BLaER1 treated with 17β-estradiol and CSF1 and Interleukin-3, amounts not matched to agents 10 nM and 100 nM (cell line): Measurements from ENCODE around the gene SPEG.
A peak's percentile ranks its signal among the peaks of the same experiment; 100 is the strongest.

Experiments
- H3K27ac ChIP-seq, 11 experiments: shearing (Covaris generic); formaldehyde crosslinking; 2 replicates each; pipeline ENCODE4 v1.8.1; 2022
- H3K27me3 ChIP-seq, 11 experiments: shearing (Covaris generic); formaldehyde crosslinking; 2 replicates each; pipeline ENCODE4 v1.8.1; 2022
- H3K36me3 ChIP-seq, 11 experiments: shearing (Covaris generic); formaldehyde crosslinking; 2 replicates each; pipeline ENCODE4 v1.8.1; 2022
- H3K4me1 ChIP-seq, 10 experiments: shearing (Covaris generic); formaldehyde crosslinking; 2 replicates each; pipeline ENCODE4 v1.8.1; 2022
- H3K4me2 ChIP-seq, 11 experiments: shearing (Covaris generic); formaldehyde crosslinking; 2 replicates each; pipeline ENCODE4 v1.8.1; 2022
- H3K4me3 ChIP-seq, 10 experiments: shearing (Covaris generic); formaldehyde crosslinking; 2 replicates each; pipeline ENCODE4 v1.8.1; 2022
- H3K9ac ChIP-seq, 11 experiments: shearing (Covaris generic); formaldehyde crosslinking; 2 replicates each; pipeline ENCODE4 v1.8.1; 2022
- H3K9me3 ChIP-seq, 11 experiments: shearing (Covaris generic); formaldehyde crosslinking; replicated peaks in 1 of 11; 2 replicates each; pipeline ENCODE4 v1.8.1; 2022
- H4K20me1 ChIP-seq, 11 experiments: shearing (Covaris generic); formaldehyde crosslinking; 2 replicates each; pipeline ENCODE4 v1.8.1; 2022
- Cebpa-rat ChIP-seq, 11 experiments: shearing (Covaris generic); IDR thresholded peaks; 2 replicates each; pipeline ENCODE4 v1.8.1; 2022

Gene SPEG

DNA sequence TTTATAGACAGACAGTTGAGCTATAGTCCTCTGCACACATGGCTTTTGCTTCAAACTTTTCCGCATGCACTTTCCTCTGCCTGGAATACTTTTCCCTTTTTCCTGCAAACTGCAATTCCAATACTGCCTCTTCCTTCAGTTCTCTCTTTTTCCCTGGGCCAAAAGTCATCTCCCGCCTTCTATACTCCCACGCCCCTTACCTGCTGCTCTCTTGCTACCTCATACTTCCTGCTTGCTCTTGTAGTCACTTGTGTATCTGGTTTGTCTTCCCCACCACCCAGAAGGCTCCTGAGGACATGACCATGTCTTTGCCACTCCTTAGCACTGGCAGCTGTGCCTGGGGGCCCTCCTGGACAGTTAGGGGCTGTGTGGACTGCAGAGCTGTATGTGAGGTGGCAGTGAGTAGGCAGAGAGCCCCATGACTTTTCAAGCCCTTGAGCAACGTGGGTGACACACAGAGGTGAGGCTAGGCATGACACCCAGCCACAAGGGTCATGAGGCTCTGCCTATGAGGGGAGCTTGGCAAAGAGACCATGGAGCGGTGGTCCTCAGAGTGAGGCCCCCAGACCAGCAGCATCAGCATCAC lies 23.2 kb downstream of the SPEG start:
- H3K27me3 ChIP-seq: peaks cover 0 to 9% (median 3%) of the 10 kb centered on the region in 11 experiments; a peak in 11 of 22 replicates
- H3K9ac ChIP-seq: no peak overlapping the region
- no peaks in the 10 kb centered on the region for H3K36me3 ChIP-seq
- H3K9me3 ChIP-seq: no peaks in the 10 kb centered on the region
- TF ChIP-seq Cebpa-rat (IDR thresholded peaks at IDR 0.05): no peak
- H3K4me2 ChIP-seq: peak overlapping the region in 3 of 11 experiments; percentile 1 to 10 (median 10); a peak in 3 of 22 replicates
- H3K4me1 ChIP-seq: peaks cover 25 to 81% (median 61%) of the 10 kb centered on the region in 10 experiments
- H4K20me1 ChIP-seq: no peaks in the 10 kb centered on the region
- H3K4me3 ChIP-seq: no peak overlapping the region
- H3K27ac ChIP-seq: no peak overlapping the region

DNA sequence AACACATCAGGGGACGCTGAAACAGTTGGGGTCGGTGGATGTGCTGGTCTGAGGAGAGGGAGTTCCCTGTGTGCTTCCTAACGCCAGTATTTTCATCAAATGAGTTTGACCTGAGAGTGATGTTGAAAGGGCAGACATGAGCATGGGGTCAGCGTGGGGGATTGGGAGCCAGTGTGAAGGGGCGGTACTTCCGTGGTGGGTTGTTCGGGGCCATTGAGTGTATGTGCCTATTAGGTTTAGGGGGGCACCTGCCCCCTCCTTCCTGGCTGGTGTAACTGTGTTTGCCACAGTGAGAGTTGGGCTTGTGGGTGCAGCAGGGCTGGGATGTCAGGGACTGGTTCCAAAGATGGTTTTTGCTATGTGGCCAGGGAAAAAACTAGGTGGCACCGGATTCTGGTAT lies 24.4 kb downstream of the SPEG start:
- peaks cover 25 to 76% (median 52%) of the 10 kb centered on the region in 10 experiments for H3K4me1 ChIP-seq
- no peak for TF ChIP-seq Cebpa-rat (IDR thresholded peaks at IDR 0.05)
- no peaks in the 10 kb centered on the region for H3K36me3 ChIP-seq
- no peak overlapping the region for H3K9ac ChIP-seq
- H3K27ac ChIP-seq: no peak overlapping the region
- H3K27me3 ChIP-seq: no peaks in the 10 kb centered on the region
- H3K4me3 ChIP-seq: no peak overlapping the region
- peak overlapping the region in 4 of 11 experiments; percentile 90 to 96 (median 92); a peak in 8 of 22 replicates for H3K4me2 ChIP-seq
- H4K20me1 ChIP-seq: no peaks in the 10 kb centered on the region
- no peaks in the 10 kb centered on the region for H3K9me3 ChIP-seq

GRCh38 chr2:219459460-219460311 lies 25.0 kb downstream of the SPEG start:
- Histone ChIP-seq H3K4me2 (peak overlapping the region; percentile 68 to 96 (median 84)), H3K27ac (peak overlapping the region in 4 of 11 experiments; percentile 49 to 59 (median 54); a peak in 5 of 22 replicates), H3K36me3 (no peaks in the 10 kb centered on the region), H4K20me1 (no peaks in the 10 kb centered on the region), H3K27me3 (no peaks in the 10 kb centered on the region), H3K9me3 (no peaks in the 10 kb centered on the region), H3K4me3 (no peak overlapping the region; a peak in 1 of 20 replicates), H3K9ac (peak overlapping the region in 4 of 11 experiments; percentile 2 to 70 (median 63); a peak in 5 of 22 replicates), H3K4me1 (peaks cover 25 to 80% (median 54%) of the 10 kb centered on the region in 10 experiments)
- no peak for TF ChIP-seq Cebpa-rat (IDR thresholded peaks at IDR 0.05)

GRCh38 chr2:219460424-219460926 lies 25.8 kb downstream of the SPEG start:
- peak overlapping the region in 7 of 11 experiments; percentile 39 to 59 (median 56); a peak in 13 of 22 replicates for H3K27ac ChIP-seq
- no peak for TF ChIP-seq Cebpa-rat (IDR thresholded peaks at IDR 0.05)
- no peaks in the 10 kb centered on the region for H3K9me3 ChIP-seq
- peak overlapping the region; percentile 68 to 96 (median 84) for H3K4me2 ChIP-seq
- H3K4me3 ChIP-seq: peak overlapping the region in 2 of 10 experiments; percentile 35 to 48; a peak in 3 of 20 replicates
- H3K36me3 ChIP-seq: no peaks in the 10 kb centered on the region; a peak in 1 of 22 replicates
- H3K9ac ChIP-seq: peak overlapping the region in 9 of 11 experiments; percentile 2 to 70 (median 50); a peak in 13 of 22 replicates
- no peaks in the 10 kb centered on the region for H3K27me3 ChIP-seq
- no peaks in the 10 kb centered on the region for H4K20me1 ChIP-seq
- H3K4me1 ChIP-seq: peaks cover 22 to 81% (median 54%) of the 10 kb centered on the region in 10 experiments

GRCh38 chr2:219461047-219461514 lies 26.4 kb downstream of the SPEG start:
- peaks cover 17 to 78% (median 48%) of the 10 kb centered on the region in 10 experiments for H3K4me1 ChIP-seq
- TF ChIP-seq Cebpa-rat (IDR thresholded peaks at IDR 0.05): no peak
- H3K27ac ChIP-seq: peak overlapping the region in 8 of 11 experiments; percentile 39 to 59 (median 54); a peak in 14 of 22 replicates
- H3K4me2 ChIP-seq: peak overlapping the region; percentile 68 to 96 (median 84)
- H4K20me1 ChIP-seq: no peaks in the 10 kb centered on the region
- peak overlapping the region in 8 of 11 experiments; percentile 2 to 70 (median 52); a peak in 11 of 22 replicates for H3K9ac ChIP-seq
- peak overlapping the region in 2 of 10 experiments; percentile 35 to 48; a peak in 5 of 20 replicates for H3K4me3 ChIP-seq
- no peaks in the 10 kb centered on the region for H3K9me3 ChIP-seq
- H3K27me3 ChIP-seq: no peaks in the 10 kb centered on the region
- no peaks in the 10 kb centered on the region; a peak in 1 of 22 replicates for H3K36me3 ChIP-seq

DNA sequence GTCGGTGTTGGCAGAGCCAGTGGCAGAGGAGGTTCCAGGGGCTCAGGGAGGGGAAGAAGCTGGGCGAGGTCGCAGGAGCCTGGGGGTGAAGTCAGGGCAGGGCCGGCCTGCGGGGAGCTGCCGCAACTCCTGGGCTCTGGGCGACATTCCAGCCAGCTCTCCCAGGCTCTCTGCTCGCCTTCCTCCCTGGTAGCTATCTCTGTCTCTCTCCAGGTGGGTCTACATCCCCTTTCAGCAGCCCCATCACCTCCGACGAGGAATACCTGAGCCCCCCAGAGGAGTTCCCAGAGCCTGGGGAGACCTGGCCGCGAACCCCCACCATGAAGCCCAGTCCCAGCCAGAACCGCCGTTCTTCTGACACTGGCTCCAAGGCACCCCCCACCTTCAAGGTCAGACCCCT lies 27.0 kb downstream of the SPEG start:
- peak overlapping the region in 10 of 11 experiments; percentile 72 to 96 (median 84); a peak in 18 of 22 replicates for H3K4me2 ChIP-seq
- H3K9me3 ChIP-seq: no peaks in the 10 kb centered on the region
- no peaks in the 10 kb centered on the region for H3K27me3 ChIP-seq
- peak overlapping the region in 2 of 10 experiments; percentile 35 to 48; a peak in 3 of 20 replicates for H3K4me3 ChIP-seq
- peak overlapping the region in 5 of 11 experiments; percentile 33 to 69 (median 54); a peak in 6 of 22 replicates for H3K9ac ChIP-seq
- H4K20me1 ChIP-seq: no peaks in the 10 kb centered on the region
- no peak for TF ChIP-seq Cebpa-rat (IDR thresholded peaks at IDR 0.05)
- no peaks in the 10 kb centered on the region; a peak in 1 of 22 replicates for H3K36me3 ChIP-seq
- H3K4me1 ChIP-seq: peaks cover 17 to 76% (median 45%) of the 10 kb centered on the region in 10 experiments
- peak overlapping the region in 7 of 11 experiments; percentile 12 to 59 (median 49); a peak in 10 of 22 replicates for H3K27ac ChIP-seq

DNA sequence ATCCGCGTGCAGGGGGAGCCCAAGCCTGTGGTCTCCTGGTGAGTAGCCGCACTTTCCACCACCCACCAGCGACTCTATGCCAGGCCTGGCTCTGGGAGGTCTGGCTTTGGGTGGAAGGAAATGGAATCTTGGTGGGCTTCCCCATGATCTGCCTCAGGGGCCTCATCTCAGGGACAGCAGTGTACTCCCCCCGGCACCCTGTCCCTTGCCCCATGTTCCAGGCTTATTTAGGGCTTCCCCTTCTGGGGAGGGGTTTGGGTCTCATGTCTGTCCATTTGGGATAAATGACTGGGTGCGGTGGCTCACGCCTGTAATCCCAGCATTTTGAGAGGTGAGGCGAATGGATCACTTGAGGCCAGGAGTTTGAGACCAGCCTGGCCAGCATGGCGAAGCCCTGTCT lies 27.7 kb downstream of the SPEG start:
- H3K4me1 ChIP-seq: peaks cover 17 to 73% (median 45%) of the 10 kb centered on the region in 10 experiments
- no peak overlapping the region for H3K9ac ChIP-seq
- no peaks in the 10 kb centered on the region for H3K9me3 ChIP-seq
- no peak overlapping the region for H3K4me3 ChIP-seq
- peak overlapping the region in 2 of 11 experiments; percentile 56 to 59; a peak in 1 of 22 replicates for H3K27ac ChIP-seq
- H3K36me3 ChIP-seq: no peaks in the 10 kb centered on the region; a peak in 1 of 22 replicates
- H3K27me3 ChIP-seq: no peaks in the 10 kb centered on the region
- H4K20me1 ChIP-seq: no peaks in the 10 kb centered on the region
- peak overlapping the region in 6 of 11 experiments; percentile 84 to 96 (median 91); a peak in 8 of 22 replicates for H3K4me2 ChIP-seq
- no peak for TF ChIP-seq Cebpa-rat (IDR thresholded peaks at IDR 0.05)

DNA sequence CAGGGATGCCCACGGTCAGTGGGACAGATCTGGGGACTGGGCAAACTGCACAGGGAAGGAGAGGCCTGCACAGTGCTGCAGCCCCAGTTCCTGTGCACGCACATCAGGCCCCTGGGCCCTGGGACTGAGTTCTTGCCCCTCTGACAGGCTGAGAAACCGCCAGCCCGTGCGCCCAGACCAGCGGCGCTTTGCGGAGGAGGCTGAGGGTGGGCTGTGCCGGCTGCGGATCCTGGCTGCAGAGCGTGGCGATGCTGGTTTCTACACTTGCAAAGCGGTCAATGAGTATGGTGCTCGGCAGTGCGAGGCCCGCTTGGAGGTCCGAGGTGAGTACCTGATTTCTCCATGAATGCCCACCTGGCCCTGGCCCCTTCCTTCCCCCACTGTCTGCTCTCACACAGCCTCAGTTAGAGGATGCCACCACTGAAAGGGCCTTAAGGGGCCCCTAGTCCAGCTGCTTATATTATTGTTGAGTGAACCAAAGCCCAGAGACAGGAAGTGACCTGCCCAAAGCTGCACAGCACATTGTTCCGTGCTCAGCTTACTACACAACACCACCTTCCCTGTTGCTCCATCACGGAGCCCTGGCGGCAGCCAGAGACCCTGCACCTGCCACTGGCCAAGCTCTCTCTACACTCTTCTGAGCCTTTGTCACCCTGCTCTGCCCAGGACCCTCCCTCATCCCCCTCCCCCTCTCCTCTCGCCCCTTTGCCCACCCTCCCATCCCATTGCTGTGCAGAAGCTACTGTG lies 29.8 kb downstream of the SPEG start:
- no peak overlapping the region for H3K4me3 ChIP-seq
- no peak overlapping the region for H3K9ac ChIP-seq
- TF ChIP-seq Cebpa-rat (IDR thresholded peaks at IDR 0.05): no peak
- H3K27me3 ChIP-seq: no peaks in the 10 kb centered on the region
- H3K36me3 ChIP-seq: peaks cover 0 to 7% (median 0%) of the 10 kb centered on the region in 11 experiments; a peak in 4 of 22 replicates
- H3K4me2 ChIP-seq: peak overlapping the region in 3 of 11 experiments; percentile 10 to 49 (median 39); a peak in 3 of 22 replicates
- H4K20me1 ChIP-seq: no peaks in the 10 kb centered on the region
- no peaks in the 10 kb centered on the region for H3K9me3 ChIP-seq
- H3K4me1 ChIP-seq: peaks cover 21 to 63% (median 43%) of the 10 kb centered on the region in 10 experiments
- no peak overlapping the region for H3K27ac ChIP-seq
